CD14-positive monocyte (primary cell): ENCODE data around the gene MRPL24. TPM values are rescaled to one million over a fixed set of nuclear protein-coding genes. Genes with fewer than 3 reads are reported as not detected.

Source experiments
- DNase-seq, 3 donors: peaks; one replicate each; pipeline ENCODE4 v3.0.0-alpha.2; 2011 to 2022
- H2AFZ ChIP-seq: 2 replicates; pipeline ENCODE4 v1.6.0; 2012; ENCODE audit warnings: mild to moderate bottlenecking, low read depth, low read length, inconsistent platforms; ENCODE audit not compliant: insufficient read depth, poor library complexity, severe bottlenecking
- H3K27ac ChIP-seq, 2 donors: 1 replicate in 1 of 2; 2 replicates in 1 of 2; pipeline ENCODE4 v1.5.1; 2012 to 2013; ENCODE audit warnings: low read length in 2 of 2, control low read depth in 1 of 2, inconsistent platforms in 1 of 2, low read depth in 1 of 2, mild to moderate bottlenecking in 1 of 2
- H3K27me3 ChIP-seq, 2 donors: one replicate each; pipeline versions ENCODE4 v1.6.0 to v1.6.1; 2011 to 2013; ENCODE audit warnings: low read length in 2 of 2; ENCODE audit not compliant: control insufficient read depth in 2 of 2, insufficient read depth in 2 of 2
- H3K36me3 ChIP-seq, 2 donors: replicated peaks in 1 of 2; 1 replicate in 1 of 2; 2 replicates in 1 of 2; pipeline versions ENCODE4 v1.5.1 to v1.6.1; 2012 to 2013; ENCODE audit warnings: low read length in 2 of 2, control low read depth in 1 of 2, inconsistent platforms in 1 of 2, mild to moderate bottlenecking in 1 of 2; ENCODE audit not compliant: insufficient read depth in 2 of 2, control insufficient read depth in 1 of 2
- H3K4me1 ChIP-seq, 2 donors: 1 replicate in 1 of 2; 2 replicates in 1 of 2; pipeline versions ENCODE4 v1.5.1 to v1.6.1; 2012 to 2013; ENCODE audit warnings: low read length in 2 of 2, control low read depth in 1 of 2, inconsistent platforms in 1 of 2, mild to moderate bottlenecking in 1 of 2, moderate library complexity in 1 of 2; ENCODE audit not compliant: insufficient read depth in 2 of 2, control insufficient read depth in 1 of 2
- H3K4me2 ChIP-seq: replicated peaks from 2 replicates; pipeline ENCODE3; 2012; ENCODE audit warnings: low read length, moderate library complexity, mild to moderate bottlenecking; ENCODE audit not compliant: poor library complexity, severe bottlenecking; ENCODE audit errors: extremely low read depth
- H3K4me3 ChIP-seq, 3 experiments: fragments of 200-600 bp in 1 of 3; sonication (generic) in 1 of 3; replicated peaks in 1 of 3; 1 replicate in 2 of 3; 2 replicates in 1 of 3; pipeline ENCODE4 v1.5.1; 2011 to 2013; ENCODE audit warnings: low read length in 3 of 3, mild to moderate bottlenecking in 3 of 3, control low read depth in 2 of 3, low read depth in 2 of 3, inconsistent platforms in 1 of 3, moderate library complexity in 1 of 3
- H3K79me2 ChIP-seq: 2 replicates; pipeline ENCODE4 v1.6.0; 2012; ENCODE audit warnings: mild to moderate bottlenecking, control low read depth, inconsistent platforms, low read length, moderate library complexity; ENCODE audit not compliant: insufficient read depth
- H3K9ac ChIP-seq: 2 replicates; pipeline ENCODE4 v1.6.0; 2017; ENCODE audit warnings: low read length, mild to moderate bottlenecking; ENCODE audit not compliant: insufficient read depth, poor library complexity, severe bottlenecking
- H3K9me3 ChIP-seq, 2 donors: replicated peaks in 1 of 2; 1 replicate in 1 of 2; 2 replicates in 1 of 2; pipeline versions ENCODE4 v1.5.1 to v1.6.1; 2012 to 2013; ENCODE audit warnings: low read length in 2 of 2, control low read depth in 1 of 2; ENCODE audit not compliant: control insufficient read depth in 1 of 2, insufficient read depth in 1 of 2
- H4K20me1 ChIP-seq: 2 replicates; pipeline ENCODE4 v1.6.0; 2012; ENCODE audit warnings: mild to moderate bottlenecking, low read length, control low read depth, moderate library complexity; ENCODE audit not compliant: insufficient read depth
- H3K27ac Mint-ChIP-seq, 7 donors: one replicate each; pipeline ENCODE4 v1.8.0; 2020; ENCODE audit warnings: mild to moderate bottlenecking in 7 of 7, mixed read lengths in 7 of 7, moderate library complexity in 6 of 7, inconsistent platforms in 2 of 7
- H3K27me3 Mint-ChIP-seq, 3 donors: one replicate each; pipeline ENCODE4 v1.8.0; 2021 to 2022; ENCODE audit warnings: low read depth in 3 of 3, mild to moderate bottlenecking in 3 of 3, mixed read lengths in 3 of 3, moderate library complexity in 3 of 3, inconsistent platforms in 1 of 3
- H3K36me3 Mint-ChIP-seq, 2 donors: one replicate each; pipeline ENCODE4 v1.8.0; 2020; ENCODE audit warnings: mixed read lengths in 2 of 2, inconsistent platforms in 1 of 2, mild to moderate bottlenecking in 1 of 2
- H3K4me1 Mint-ChIP-seq: one replicate; pipeline ENCODE4 v1.8.0; 2020; ENCODE audit warnings: mild to moderate bottlenecking, mixed read lengths
- H3K4me3 Mint-ChIP-seq, 2 donors: one replicate each; pipeline ENCODE4 v1.8.0; 2020; ENCODE audit warnings: mild to moderate bottlenecking in 2 of 2, mixed read lengths in 2 of 2, moderate library complexity in 1 of 2
- H3K9me3 Mint-ChIP-seq, 7 donors: one replicate each; pipeline ENCODE4 v1.8.0; 2020 to 2022; ENCODE audit warnings: mixed read lengths in 7 of 7, mild to moderate bottlenecking in 6 of 7, moderate library complexity in 6 of 7, inconsistent platforms in 2 of 7
- CTCF ChIP-seq: fragments of 200-600 bp; IDR thresholded peaks from one replicate; pipeline ENCODE4 v1.8.0; 2022; ENCODE audit warnings: antibody characterized with exemption, mild to moderate bottlenecking
- WGBS: methylation state at CpG from one replicate; pipeline ENCODE4 v1.1.5; 2013; ENCODE audit warnings: missing lambda C conversion rate; ENCODE audit not compliant: insufficient coverage; 5-methylcytosine and 5-hydroxymethylcytosine counted together
- intact Hi-C, 2 donors: fragments of 100-400 bp; cut with micrococcal nuclease; formaldehyde crosslinking; loops; one replicate each; pipeline versions ENCODE4 v1.15.0 to v1.15.1; 2023
- polyA plus RNA-seq, 3 donors: library from polyadenylated mRNA; depleted of rRNA in 1 of 3; unstranded in 2 of 3; stranded (reverse) in 1 of 3; fragments of 300-500 nt in 2 of 3; fragments of >200 nt in 1 of 3; fragmentation: Illumina TruSeq in 2 of 3; gene quantifications; 1 replicate in 2 of 3; 2 replicates in 1 of 3; pipeline ENCODE4 v1.2.3, GENCODE V29; 2012 to 2021

Gene MRPL24
- polyA plus RNA-seq, 3 donors = 28.7 to 47.0 (median 38.4) TPM

GRCh38 chr1:156726549-156727226 is 14.2 kb downstream of the MRPL24 start:
- WGBS = 62% methylated on average over 7 of the region's 15 CpGs
- Histone ChIP-seq H3K4me3 (peak overlapping the region in 1 of 3 experiments; percentile 89), H2AFZ (no peak overlapping the region), H3K36me3 (peaks cover 26 to 40% of the 10 kb centered on the region in 2 donors), H3K4me1 (peaks cover 38 to 45% of the 10 kb centered on the region in 2 donors), H4K20me1 (peaks cover 53% of the 10 kb centered on the region), H3K27ac (peak overlapping the region; percentile 11 to 98), H3K9ac (peak overlapping the region; percentile 1), H3K9me3 (no peaks in the 10 kb centered on the region), H3K79me2 (peaks cover 75% of the 10 kb centered on the region), H3K4me2 (peak overlapping the region; percentile 93), H3K27me3 (no peaks in the 10 kb centered on the region)
- peaks cover 9 to 28% of the 10 kb centered on the region in 2 donors for H3K36me3 Mint-ChIP-seq
- TF ChIP-seq CTCF = peak; percentile 64
- peak overlapping the region in 1 of 7 donors; percentile 98 for H3K27ac Mint-ChIP-seq
- peaks cover 0 to 2% (median 0%) of the 10 kb centered on the region in 3 donors for H3K27me3 Mint-ChIP-seq
- no peaks in the 10 kb centered on the region for H3K9me3 Mint-ChIP-seq
- peak overlapping the region in 1 of 2 donors; percentile 97 for H3K4me3 Mint-ChIP-seq
- peaks cover 18% of the 10 kb centered on the region for H3K4me1 Mint-ChIP-seq
- peak; percentile 52 to 69 (median 57) for DNase-seq
- intact Hi-C loops = loop anchor here in 1 of 2 donors (2.0 to 10.0 kb wide), 4 partner anchors 38 to 222 kb away; partner anchors contain the start of gene MEF2D

GRCh38 chr1:156725683-156726280 is 15.1 kb downstream of the MRPL24 start:
- H3K27me3 ChIP-seq = no peaks in the 10 kb centered on the region
- peak overlapping the region; percentile 9 to 89 (median 20) for H3K4me3 ChIP-seq
- no peaks in the 10 kb centered on the region for H3K9me3 ChIP-seq
- Mint-ChIP-seq H3K36me3 (peaks cover 18 to 36% of the 10 kb centered on the region in 2 donors), H3K4me3 (no peak overlapping the region), H3K4me1 (peaks cover 16% of the 10 kb centered on the region), H3K27me3 (peaks cover 0 to 2% (median 0%) of the 10 kb centered on the region in 3 donors), H3K9me3 (no peaks in the 10 kb centered on the region), H3K27ac (no peak overlapping the region)
- intact Hi-C loops = loop anchor here (2.0 to 10.0 kb wide), 5 partner anchors 37 to 221 kb away; partner anchors contain the start of gene MEF2D (in 1 of the 2)
- H4K20me1 ChIP-seq = peaks cover 62% of the 10 kb centered on the region
- peak overlapping the region; percentile 93 for H3K4me2 ChIP-seq
- no peak overlapping the region for H2AFZ ChIP-seq
- peaks cover 35 to 45% of the 10 kb centered on the region in 2 donors for H3K36me3 ChIP-seq
- H3K4me1 ChIP-seq = peaks cover 38 to 45% of the 10 kb centered on the region in 2 donors
- TF ChIP-seq CTCF = peak; percentile 75
- peak overlapping the region; percentile 11 to 98 for H3K27ac ChIP-seq
- WGBS = 22% methylated on average over 18 of the region's 18 CpGs
- peak; percentile 87 to 91 (median 90) for DNase-seq
- H3K9ac ChIP-seq = peak overlapping the region; percentile 1
- H3K79me2 ChIP-seq = peaks cover 77% of the 10 kb centered on the region
